Fibroblast of the aortic adventitia (primary cell): Measurements from ENCODE around the gene PAX3. TPM values are rescaled to one million over a fixed set of nuclear protein-coding genes. Genes with fewer than 3 reads are reported as not detected.

Source experiments
- DNase-seq: peaks from one replicate; pipeline ENCODE4 v3.0.0-alpha.2; 2010; ENCODE audit warnings: low read depth
- H3K4me3 ChIP-seq: 2 replicates; pipeline ENCODE4 v1.5.1; 2011; ENCODE audit warnings: low read depth, mild to moderate bottlenecking, control low read depth, low read length, moderate library complexity
- CTCF ChIP-seq: IDR thresholded peaks from 2 replicates; pipeline ENCODE4 v1.5.1; 2011; ENCODE audit warnings: mild to moderate bottlenecking, low read length, control low read depth, inconsistent platforms; ENCODE audit not compliant: insufficient read depth
- total RNA-seq: library from RNA; depleted of rRNA; stranded (reverse); fragments of >200 nt; gene quantifications from 2 replicates; pipeline ENCODE4 v1.2.3, GENCODE V29; 2012; ENCODE audit warnings: low replicate concordance

PAX3 gene
- total RNA-seq, 1 donor: not detected

DNA sequence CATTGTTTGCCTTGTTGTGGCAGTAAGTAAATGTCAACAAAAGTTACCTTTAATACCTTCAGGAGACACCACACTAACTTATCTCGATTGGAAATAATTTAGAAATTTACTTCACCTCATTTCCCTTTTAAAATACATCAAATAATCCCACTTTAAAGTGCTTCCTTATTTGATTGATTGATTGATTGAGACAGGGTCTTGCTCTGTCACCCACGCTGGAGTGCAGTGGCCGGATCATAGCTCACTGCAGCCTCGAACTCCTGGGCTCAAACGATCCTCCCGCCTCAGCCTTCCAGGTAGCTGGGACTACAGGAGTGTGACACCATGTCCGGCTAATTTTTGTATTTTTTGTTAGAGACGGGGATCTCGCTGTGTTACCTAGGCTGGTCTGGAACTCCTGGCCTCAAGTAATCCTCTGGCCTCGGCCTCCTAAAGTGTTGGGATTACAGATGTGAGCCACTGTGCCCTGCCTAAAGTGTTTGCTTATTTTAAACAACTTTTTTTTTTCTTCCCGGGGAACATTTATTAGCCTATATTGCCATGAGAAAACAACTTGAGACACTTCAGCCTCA is 12.0 kb upstream of the PAX3 start:
- no peak for DNase-seq
- no peak for TF ChIP-seq CTCF
- H3K4me3 ChIP-seq: no peak overlapping the region

- DNase-seq: no peak
- no peak for TF ChIP-seq CTCF
- H3K4me3 ChIP-seq: no peak overlapping the region
Observed at GRCh38 chr2:222309766-222310165, 11.0 kb upstream of the PAX3 start.

GRCh38 chr2:222309361-222309760 is 10.6 kb upstream of the PAX3 start:
- DNase-seq: no peak
- H3K4me3 ChIP-seq: no peak overlapping the region
- TF ChIP-seq CTCF: no peak

- TF ChIP-seq CTCF: no peak
- no peak overlapping the region for H3K4me3 ChIP-seq
- no peak for DNase-seq
Observed at GRCh38 chr2:222307978-222308730, 9.4 kb upstream of the PAX3 start.

- H3K4me3 ChIP-seq: no peak overlapping the region
- no peak for DNase-seq
- no peak for TF ChIP-seq CTCF
Observed at GRCh38 chr2:222307143-222307756, 8.5 kb upstream of the PAX3 start.

- H3K4me3 ChIP-seq: peak overlapping the region; percentile 63
- TF ChIP-seq CTCF: no peak
- DNase-seq: no peak
Observed at GRCh38 chr2:222306393-222307142, 7.8 kb upstream of the PAX3 start.
